HUDEP-2 (cell line): ENCODE results near the gene PCDHA5.
A peak's percentile ranks its signal among the peaks of the same experiment; 100 is the strongest.

Source experiments
- DNase-seq, 76 experiments: peaks; one replicate each; lab custom pipeline; 2025; ENCODE audit not compliant: unreplicated experiment in 76 of 76; lab: John Stamatoyannopoulos, UW

PCDHA5 gene

GRCh38 chr5:140857987-140858240 lies 36.5 kb downstream of the PCDHA5 start:
- DNase-seq = no peak

GRCh38 chr5:140862441-140863295 lies 41.3 kb downstream of the PCDHA5 start:
- no peak for DNase-seq

- peak in 1 of 76 experiments; percentile 1 for DNase-seq
These were observed 47.5 kb downstream of the PCDHA5 start, which contains the start of gene PCDHA11 for GRCh38 chr5:140868721-140869554. Gene PCDHA11, plus strand, starts transcription at chr5:140868957. Its CDS starts 147 bp downstream, at chr5:140869104.

GRCh38 chr5:140869555-140869886 lies 48.1 kb downstream of the PCDHA5 start:
- no peak for DNase-seq

DNA sequence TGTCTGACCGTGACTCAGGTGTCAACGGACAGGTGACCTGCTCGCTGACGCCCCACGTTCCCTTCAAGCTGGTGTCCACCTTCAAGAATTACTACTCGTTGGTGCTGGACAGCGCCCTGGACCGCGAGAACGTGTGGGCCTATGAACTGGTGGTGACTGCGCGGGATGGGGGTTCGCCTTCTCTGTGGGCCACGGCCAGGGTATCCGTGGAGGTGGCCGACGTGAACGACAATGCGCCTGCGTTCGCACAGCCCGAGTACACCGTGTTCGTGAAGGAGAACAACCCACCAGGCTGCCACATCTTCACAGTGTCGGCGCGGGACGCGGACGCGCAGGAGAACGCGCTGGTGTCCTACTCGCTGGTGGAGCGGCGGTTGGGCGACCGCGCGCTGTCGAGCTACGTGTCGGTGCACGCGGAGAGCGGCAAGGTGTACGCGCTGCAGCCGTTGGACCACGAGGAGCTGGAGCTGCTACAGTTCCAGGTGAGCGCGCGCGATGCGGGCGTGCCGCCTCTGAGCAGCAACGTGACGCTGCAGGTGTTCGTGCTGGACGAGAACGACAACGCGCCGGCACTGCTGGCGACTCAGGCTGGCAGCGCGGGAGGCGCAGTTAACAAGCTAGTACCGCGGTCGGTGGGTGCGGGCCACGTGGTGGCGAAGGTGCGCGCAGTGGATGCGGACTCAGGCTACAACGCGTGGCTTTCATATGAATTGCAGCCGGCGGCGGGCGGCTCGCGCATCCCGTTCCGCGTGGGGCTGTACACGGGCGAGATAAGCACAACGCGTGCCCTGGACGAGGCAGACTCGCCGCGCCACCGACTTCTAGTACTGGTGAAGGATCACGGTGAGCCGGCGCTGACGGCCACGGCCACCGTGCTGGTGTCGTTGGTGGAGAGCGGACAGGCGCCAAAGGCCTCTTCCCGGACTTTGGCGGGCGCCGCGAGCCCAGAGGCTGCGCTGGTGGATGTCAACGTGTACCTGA lies 49.1 kb downstream of the PCDHA5 start:
- DNase-seq = no peak
